Kidney tubule cell (primary cell): Measurements from ENCODE around the gene NELL1.

Experiments used
- DNase-seq: peaks from one replicate; pipeline ENCODE4 v3.0.0-alpha.2; 2018; ENCODE audit warnings: low spot score

NELL1 gene

GRCh38 chr11:21421711-21422329 lies 752.4 kb downstream of the NELL1 start:
- DNase-seq, result no peak

GRCh38 chr11:21426931-21427330 lies 757.5 kb downstream of the NELL1 start:
- DNase-seq, result no peak

GRCh38 chr11:21427726-21428125 lies 758.3 kb downstream of the NELL1 start:
- DNase-seq, result peak; percentile 14

GRCh38 chr11:21428796-21429195 lies 759.4 kb downstream of the NELL1 start:
- DNase-seq, result no peak

- peak; percentile 29 for DNase-seq
Observed at GRCh38 chr11:21429401-21429800, 760.0 kb downstream of the NELL1 start.

GRCh38 chr11:21430537-21430936 lies 761.2 kb downstream of the NELL1 start:
- peak; percentile 86 for DNase-seq

GRCh38 chr11:21446939-21447590 lies 777.7 kb downstream of the NELL1 start:
- peak; percentile 76 for DNase-seq

- no peak for DNase-seq
Observed at GRCh38 chr11:21447871-21448270, 778.5 kb downstream of the NELL1 start.

GRCh38 chr11:21456186-21456585 lies 786.8 kb downstream of the NELL1 start:
- no peak for DNase-seq

- DNase-seq, result peak; percentile 77
Observed at GRCh38 chr11:21460082-21460481, 790.7 kb downstream of the NELL1 start.

- peak; percentile 47 for DNase-seq
Observed at GRCh38 chr11:21461701-21462100, 792.3 kb downstream of the NELL1 start.

GRCh38 chr11:21464601-21465193 lies 795.3 kb downstream of the NELL1 start:
- DNase-seq, result peak; percentile 91

GRCh38 chr11:21465203-21465602 lies 795.8 kb downstream of the NELL1 start:
- DNase-seq, result peak; percentile 12

- DNase-seq, result no peak
Observed at GRCh38 chr11:21465920-21466319, 796.5 kb downstream of the NELL1 start.

- DNase-seq, result peak; percentile 50
Observed at GRCh38 chr11:21470521-21470920, 801.1 kb downstream of the NELL1 start.

GRCh38 chr11:21472261-21472660 lies 802.9 kb downstream of the NELL1 start:
- peak; percentile 80 for DNase-seq

GRCh38 chr11:21474529-21474928 lies 805.1 kb downstream of the NELL1 start:
- DNase-seq, result no peak

- no peak for DNase-seq
Observed at GRCh38 chr11:21475276-21475675, 805.9 kb downstream of the NELL1 start.

- no peak for DNase-seq
Observed at GRCh38 chr11:21476588-21476987, 807.2 kb downstream of the NELL1 start.

- peak; percentile 34 for DNase-seq
Observed at GRCh38 chr11:21480240-21480639, 810.9 kb downstream of the NELL1 start.

GRCh38 chr11:21481255-21481654 lies 811.9 kb downstream of the NELL1 start:
- no peak for DNase-seq

- no peak for DNase-seq
Observed at GRCh38 chr11:21484039-21484438, 814.7 kb downstream of the NELL1 start.

GRCh38 chr11:21485006-21485405 lies 815.6 kb downstream of the NELL1 start:
- DNase-seq, result no peak

- DNase-seq, result no peak
Observed at GRCh38 chr11:21485426-21485825, 816.0 kb downstream of the NELL1 start.
